HG03571 (cell line): Measurements from ENCODE around the gene TSPAN15.

Experiments
- ATAC-seq: cut with Tn5 transposase; IDR thresholded peaks from one replicate; pipeline ENCODE4 v1.9.1; 2021; ENCODE audit not compliant: unreplicated experiment

Gene TSPAN15

DNA sequence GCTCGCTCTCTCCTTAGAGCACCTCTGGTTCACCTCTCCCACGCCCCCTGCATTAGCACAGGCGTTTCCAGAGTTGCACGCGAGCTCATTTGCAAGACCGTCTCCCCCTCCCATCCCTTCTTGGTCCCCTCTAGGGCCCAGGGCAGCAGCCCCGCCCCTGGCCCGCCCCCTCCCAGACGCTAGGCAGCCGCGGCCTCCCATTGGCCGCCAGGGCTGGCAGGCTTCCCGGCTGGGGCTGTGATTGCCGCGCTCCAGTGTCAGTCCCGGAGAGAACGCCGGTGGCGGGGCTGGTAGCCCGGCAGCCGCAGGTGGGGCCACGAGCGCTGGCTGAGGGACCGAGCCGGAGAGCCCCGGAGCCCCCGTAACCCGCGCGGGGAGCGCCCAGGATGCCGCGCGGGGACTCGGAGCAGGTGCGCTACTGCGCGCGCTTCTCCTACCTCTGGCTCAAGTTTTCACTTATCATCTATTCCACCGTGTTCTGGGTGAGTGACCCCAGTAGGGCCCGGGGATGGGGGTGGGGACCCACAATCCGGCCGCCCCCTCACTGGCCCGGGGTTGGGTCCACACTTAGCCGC lies at the start of gene TSPAN15:
TSPAN15 (plus strand) TSS at position 257 of the 575 bp plus-strand sequence; CDS start at position 387, 130 bp downstream.
- ATAC-seq: no peak

DNA sequence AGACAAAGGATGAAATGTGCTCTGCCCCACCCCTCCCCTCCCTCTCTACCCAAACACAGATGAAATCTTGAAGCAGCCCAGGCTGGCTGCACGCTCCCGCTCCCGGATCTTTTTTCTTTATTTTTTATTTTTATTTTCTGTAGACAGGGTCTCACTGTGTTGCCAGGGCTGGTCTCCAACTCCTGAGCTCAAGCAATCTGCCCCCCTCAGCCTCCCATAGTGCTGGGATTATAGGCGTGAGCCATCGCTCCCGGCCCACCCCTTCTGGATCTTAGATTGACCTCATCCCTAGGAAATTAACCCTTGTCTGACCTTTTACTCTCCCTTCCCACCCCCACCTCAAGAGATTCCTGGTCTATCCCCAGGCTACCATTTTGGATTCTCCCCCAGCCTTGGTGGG lies 48.9 kb upstream of the TSPAN15 start:
- ATAC-seq: no peak

DNA sequence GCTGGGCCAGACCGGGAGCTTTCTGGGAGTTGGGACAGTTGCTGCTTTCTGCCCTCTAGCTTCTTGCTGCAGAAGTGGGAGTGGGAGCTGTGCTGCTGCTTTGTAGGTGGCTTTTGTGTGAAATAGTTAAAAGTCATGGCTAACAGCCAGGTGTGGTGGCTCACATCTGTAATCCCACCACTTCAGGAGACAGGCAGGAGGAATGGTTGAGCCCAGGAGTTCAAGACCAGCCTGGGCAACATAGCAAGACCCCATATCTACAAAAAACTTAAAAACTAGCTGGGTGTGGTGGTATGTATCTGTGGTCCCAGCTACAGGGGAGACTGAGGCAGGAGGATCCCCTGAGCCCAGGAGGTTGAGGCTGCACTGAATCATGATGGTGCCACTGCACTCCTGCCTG lies 48.2 kb upstream of the TSPAN15 start:
- ATAC-seq: no peak

DNA sequence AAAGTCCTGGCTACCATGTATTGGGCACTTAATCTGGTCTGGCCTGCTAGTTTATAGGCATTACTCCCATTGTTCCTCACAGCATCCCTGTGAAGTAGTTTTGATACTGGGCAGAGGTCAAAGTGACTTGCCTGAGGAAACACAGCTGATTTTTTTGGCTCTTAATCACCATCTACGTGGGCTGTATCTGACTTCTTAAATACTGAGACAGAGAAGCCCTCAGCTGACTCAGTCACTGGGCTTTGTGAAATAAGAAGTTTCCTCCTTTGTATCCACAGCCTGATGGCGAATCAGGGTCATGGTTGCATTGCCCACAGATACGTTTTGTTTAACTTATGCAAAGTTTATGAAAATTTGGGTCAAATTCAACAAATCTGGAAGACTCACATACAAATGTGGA lies 47.7 kb upstream of the TSPAN15 start:
- ATAC-seq: no peak

DNA sequence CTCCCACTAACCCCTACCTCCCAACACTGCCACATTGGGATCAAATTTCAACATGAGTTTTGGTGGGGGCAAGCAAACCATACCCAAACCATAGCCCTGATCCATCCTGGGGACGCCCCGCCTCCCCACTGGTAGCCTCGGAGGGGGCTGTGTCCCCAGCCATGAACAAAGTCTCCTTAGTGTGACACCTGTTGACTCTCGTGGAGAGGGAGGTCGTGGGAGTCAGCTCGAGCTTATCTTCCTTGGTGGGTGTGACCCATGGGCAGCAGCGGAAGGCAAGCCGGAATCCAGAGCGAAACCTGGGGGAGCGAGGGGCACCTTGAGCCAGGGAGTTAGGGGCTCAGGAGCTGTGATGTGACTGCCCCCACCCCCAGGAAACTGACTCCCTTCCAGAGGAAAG lies 46.5 kb upstream of the TSPAN15 start:
- no peak for ATAC-seq

DNA sequence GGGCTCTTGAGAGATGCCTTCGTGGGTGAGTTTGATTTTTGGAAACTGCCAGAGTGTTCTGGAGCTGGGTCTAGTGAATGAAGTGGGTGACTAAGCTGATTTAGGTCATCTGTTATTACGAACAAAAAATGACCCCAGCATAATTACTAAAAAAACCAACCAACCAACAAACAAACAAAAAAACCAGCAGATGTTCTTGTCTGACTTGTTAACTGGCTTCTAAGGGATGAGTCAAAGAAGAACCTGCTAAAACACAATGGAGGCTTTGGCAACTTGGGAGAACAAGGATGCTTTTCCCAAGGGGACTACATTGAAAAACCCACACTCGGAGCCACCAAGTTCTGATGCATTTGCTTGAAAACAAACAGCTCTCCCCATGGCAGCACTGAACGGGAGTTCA lies 46.0 kb upstream of the TSPAN15 start:
- ATAC-seq: no peak

DNA sequence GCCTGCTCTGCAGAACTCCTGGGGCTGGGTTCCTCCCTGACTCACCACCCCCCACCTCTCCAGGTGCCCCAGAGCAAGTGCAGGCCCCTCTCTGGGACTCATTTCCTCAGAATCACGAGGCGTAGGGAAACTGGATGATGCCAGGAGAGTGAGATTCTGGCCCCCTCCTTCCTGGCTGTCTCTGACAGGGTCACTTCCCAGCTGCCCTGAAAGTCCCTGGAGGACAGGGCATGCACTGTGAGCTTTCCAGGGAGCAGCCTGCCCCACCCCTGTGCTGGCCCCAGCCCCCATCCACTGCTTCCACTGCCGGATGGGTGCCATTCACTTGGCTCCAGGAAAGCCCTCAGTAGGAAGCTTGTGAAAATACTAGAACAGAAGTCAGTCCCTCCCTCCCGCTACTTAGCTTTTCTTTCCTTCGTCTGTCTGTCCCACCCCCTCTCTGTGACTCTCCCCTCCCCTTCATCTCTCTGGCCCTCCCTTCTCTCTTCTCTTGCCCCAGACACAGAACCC lies 44.9 kb upstream of the TSPAN15 start:
- ATAC-seq: no peak

DNA sequence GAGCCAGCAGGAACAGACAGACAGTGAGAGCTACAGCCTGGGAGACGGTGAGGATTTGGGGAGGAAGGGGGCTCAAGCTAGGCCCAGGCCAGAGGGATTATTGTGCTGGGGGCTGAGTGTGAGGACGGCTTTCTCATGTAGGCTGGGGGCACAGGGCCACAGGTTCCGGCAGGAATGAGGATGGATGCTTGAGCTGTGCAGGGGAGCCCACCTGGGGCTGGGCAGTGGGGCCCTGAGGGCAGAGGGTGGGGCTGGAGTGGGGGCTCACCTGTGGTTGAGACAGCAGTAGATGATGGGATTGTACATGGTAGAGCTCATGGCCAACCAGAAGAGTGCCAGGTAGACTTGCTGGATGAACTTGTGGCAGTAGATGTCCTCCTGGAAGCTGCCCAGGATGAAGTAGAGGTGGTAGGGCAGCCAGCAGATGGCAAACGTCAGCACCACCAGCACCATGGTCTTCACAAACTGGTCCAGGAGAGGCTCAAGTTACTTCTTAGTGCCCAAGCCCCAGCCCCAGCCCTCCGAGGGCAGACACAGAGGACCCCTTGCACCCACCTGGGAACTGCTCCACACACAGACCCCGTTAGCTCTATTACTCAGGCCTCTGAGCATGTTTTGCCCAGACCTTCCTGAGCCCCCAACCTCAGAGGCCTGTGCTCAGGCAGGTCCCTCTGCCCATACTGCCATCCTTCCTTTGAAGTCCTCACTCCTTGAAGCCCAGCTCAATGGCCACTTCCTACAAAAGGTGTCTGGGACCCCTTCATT lies 44.3 kb upstream of the TSPAN15 start:
- ATAC-seq: no peak

DNA sequence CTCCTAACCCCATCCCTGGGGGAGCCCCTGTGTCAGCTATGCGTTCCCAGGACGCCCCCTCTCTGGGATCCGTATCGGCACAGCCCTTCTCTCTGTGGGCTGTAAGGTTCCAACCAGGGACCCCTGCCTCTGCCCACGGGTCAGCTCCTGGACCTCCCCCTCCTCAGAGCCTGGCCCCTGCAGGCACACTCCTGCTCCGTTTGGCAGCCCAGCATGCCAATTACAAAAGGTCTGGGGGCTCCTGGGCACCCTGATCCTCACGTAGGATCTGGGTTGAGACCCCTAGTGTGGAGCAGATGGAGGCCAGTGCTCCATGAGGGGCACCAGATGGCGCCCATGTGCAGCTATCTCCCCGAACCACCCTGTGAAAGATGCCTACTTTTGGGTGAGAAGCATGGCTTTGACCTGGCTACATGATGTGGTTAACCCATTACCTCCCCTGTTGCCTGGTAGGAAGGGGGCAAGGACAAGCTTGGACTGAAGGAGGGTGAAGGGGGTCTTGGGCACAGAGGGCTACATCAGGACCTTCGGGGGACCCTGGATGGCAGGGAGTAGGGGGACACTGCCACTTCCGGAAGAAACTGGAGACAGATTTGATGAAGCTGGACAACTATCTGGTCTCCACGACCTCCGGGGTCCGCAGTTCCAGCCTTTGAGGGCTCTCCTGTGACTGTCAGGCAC lies 43.5 kb upstream of the TSPAN15 start:
- no peak for ATAC-seq

DNA sequence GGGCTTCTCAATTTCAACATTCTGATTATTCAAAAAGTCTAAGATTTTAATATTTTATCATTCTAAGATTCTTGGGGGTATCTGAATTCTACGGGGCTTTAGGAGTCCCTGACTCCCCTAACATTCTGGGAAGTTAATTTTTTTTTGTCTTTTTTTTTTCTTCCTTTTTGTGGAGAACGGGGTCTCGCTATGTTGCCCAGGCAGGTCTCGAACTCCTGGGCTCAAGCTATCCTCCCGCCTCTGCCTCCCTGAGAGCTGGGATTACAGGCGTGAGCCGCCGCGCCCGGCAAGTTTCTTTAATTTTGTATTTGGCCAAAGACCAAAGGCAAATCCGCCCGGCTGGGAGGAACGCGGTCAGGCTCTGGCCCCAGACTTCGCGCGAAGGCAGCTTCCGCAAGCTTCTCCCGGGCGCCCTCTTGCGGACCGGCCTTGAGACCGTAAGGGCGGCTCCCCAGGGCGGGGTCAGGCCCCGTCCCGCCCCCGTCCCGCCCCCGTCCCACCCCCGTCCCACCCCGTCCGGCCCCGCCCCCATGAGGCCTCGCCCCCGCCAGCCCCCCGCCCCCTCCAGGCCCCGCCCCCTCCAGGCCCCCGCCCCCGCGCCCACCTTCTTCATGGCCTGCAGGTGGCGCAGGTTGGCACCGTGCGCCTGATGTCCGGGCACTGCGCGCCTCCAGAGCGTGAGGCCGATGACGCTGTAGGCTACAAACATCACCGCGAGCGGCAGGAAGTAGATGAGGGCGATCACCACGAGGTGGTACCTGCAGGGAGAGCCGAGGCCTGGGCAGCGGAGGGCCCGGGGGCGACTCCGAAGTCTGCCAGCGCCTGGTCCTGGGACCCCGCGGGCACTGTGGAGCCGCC lies 42.7 kb upstream of the TSPAN15 start:
- peak; percentile 83 for ATAC-seq

DNA sequence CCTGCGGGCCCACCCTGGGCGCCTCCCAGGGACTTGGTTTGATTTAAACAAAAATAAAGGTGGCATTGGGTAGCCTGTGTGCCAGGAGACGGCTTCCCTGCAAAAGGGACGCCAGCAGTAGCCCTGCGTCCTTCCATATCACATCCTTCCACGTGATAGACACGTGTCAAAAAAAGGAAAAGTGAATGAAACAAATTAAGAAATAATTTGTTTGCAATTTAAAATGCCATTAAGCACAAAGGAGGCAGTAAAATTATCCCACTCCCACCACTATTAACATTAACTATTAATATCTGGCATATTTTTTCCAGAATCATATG lies 42.1 kb upstream of the TSPAN15 start:
- ATAC-seq: no peak

DNA sequence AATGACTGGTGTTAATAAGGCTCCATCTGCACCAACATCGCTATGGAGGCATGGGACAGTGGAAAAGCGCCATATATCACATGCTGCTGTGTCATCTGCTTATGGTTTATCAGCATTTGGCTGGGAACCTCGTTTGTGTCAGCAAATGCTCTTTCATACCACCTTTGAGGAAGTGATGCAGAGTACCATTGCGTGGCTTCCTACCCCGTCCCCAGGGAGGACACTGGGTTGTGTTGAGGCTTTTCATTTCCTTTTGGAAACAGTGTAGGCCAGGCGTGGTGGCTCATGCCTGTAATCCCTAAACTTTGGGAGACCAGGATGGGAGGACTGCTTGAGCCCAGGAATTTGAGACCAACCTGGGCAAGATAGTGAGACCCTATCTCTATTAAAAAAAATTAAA lies 41.3 kb upstream of the TSPAN15 start:
- no peak for ATAC-seq

DNA sequence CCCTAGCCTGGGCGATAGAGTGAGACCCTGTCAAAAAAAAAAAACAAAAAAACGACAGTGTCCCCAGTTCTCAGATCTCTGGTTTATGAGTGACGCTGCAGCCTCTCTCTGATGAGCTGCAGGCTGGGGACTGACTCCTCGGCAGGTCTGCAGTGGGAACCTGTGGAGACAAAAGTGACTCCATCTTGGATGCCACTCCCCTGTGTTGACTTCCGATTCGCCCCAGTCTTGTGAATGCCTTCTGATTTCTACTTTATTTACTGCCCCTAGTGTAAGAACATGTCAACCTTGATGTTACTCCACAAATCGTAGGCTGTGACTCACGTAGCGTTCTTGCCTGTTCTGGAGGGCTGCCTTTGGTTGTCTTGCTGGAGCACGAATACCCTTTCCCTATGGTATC lies 40.8 kb upstream of the TSPAN15 start:
- no peak for ATAC-seq

DNA sequence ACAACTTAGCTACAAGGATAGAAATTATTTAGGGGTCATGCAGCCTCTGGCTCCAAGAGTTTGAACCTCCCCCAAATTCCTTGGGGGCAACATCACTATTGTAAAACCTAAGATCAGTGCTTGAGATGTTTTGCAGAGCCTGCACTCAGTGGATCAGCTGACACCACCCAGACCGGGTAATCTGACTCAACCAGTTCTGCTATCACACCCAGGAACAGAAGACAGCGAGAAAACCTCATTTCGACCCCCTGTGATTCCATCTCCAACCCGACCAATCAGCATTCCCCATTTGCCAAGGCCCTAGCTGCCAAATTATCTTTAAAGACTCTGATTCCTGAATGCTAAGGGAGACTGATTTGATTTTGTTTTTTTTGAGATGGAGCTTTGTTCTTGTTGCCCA lies 39.8 kb upstream of the TSPAN15 start:
- no peak for ATAC-seq

DNA sequence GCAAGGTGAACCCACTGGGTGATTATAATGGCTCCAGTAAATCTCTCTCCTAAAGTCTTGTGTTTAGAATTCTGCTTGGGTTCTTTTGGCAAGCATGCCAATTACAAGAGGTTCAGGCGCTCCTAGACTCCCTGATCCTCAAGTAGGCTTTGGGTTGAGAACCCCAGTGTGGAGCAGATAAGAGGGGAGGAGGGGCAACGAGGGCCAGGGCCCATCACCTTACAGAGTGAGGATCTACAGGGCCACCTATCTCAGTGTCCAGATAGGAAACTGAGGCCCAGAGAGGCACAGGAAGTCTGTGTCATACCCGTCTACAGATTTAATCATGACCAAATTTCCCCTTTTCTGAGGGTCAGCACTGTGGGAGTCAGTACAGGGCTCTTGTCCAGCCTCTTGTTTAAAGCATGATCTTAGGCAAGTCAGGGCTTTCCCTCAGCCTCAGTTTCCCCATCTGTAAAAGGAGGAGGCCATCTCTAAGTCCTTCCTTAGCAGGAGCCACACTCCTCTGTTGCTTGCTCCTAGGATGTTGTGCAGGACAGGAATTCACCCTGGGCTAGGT lies 39.0 kb upstream of the TSPAN15 start:
- ATAC-seq: no peak

DNA sequence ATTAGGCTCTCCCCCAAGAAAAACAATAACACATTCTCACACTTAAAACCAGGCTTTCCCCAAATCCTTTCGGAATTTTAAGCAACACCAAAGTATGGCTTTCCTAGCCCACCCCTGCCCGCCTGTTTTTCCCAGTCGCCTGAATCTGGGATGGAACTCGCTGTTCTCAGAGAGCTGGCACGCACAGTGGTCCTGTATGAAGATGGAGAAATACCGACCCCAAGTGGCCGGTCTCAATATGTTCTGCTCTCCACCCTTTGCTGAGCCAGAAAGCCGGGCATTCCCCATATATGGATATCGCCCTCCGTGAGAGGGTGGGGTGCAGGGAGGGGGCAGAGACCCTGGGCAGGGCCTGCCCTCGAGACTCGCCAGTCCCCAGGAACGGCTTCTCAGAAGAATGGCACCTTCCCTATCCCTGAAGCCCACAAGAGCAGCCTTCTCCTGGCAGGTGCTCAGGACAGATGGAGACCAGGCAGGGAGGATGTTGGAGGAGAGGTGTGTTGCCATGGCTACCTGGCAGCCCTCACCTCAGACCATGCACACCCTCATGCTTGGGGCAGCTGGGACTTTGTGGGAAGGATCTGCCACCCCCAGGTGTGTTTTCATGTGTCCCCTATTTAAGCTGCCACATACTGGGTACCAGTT lies 37.9 kb upstream of the TSPAN15 start:
- no peak for ATAC-seq

DNA sequence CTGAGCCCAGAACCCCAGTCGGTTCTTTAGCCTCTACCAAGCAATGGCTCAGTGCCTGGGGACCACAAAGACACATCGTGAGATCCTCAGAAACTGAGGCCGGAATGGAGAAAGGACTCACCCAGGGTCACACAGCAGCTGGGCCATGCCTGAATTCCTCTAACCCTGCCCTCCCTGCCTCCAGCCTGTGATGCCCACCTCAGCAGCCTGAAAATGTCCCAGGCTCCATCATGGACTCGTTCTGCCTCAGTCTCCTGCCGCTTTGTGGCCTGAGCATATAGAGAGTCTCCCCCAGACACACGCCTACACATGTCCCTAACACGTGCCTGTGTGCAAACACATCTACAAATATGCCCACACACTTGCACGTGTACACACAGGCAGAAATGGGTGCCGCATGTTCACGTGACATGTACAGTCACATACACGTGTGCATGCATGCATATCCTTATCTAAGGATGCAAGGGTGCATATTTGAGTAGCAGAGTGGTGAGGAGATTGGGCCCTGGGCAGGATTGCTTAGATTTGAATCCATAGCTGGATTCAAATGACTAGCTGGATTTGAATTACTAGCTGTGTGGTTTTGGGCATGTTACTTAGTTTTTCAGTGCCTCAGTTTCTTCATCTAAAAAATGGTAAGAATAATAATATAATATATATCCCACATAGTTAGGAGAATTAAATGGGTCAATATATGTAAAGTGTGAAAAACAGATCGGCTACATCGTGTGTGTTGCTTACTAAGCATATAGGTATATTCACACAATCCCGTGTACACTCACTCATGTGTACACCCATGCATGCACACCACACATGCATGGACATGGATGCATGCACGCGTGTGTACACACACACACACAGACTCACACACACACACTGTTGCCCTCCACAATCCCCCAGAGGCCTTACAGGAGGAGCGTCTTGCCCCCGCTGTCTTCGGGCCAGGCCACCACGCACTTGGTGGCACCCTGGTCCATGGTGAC lies 36.9 kb upstream of the TSPAN15 start:
- ATAC-seq: no peak

DNA sequence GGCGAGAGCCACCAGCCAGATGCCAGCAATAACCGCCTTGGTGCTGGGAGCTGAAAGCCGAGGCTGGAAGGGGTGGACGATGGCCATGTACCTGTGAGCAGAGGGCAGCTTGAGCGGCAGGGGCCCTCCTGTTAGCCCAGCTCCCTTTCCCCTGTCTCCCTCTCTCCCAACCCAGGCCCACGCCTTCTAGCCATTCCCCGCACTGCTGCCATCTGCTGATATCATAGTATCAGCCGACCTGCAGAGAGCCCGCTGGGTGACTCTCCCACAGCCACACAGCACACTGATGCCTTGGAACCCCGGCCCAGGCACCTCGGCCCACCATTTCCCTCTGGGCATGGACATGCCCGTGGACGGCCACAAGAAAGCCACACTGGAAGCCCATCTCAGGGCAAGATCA lies 36.2 kb upstream of the TSPAN15 start:
- no peak for ATAC-seq

DNA sequence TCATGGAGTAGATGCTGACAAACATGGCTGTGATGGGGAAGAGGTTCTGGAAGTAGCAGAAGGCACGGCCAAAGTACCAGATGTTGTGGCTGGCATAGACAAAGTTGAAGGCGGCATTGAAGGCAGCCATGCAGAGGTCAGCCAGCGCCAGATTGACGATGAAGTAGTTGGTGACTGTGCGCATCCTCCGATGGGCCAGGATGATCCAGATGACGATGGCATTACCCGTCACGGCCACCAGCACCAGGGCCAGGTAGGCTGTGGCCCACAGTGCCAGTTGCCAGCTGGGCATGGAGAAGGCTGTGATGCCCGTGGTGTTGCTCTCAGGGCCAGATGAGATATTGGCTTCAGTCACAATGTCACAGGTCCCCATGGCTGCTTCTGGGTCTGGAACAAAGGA lies 35.3 kb upstream of the TSPAN15 start:
- no peak for ATAC-seq
